Upper lobe of left lung (tissue), 6 donors: ENCODE results near the gene EXOSC9. TPM values are rescaled to one million over a fixed set of nuclear protein-coding genes. Genes with fewer than 3 reads are reported as not detected.

Experiments used
- ATAC-seq, 2 donors: fragments of 200-7000 bp; cut with Tn5 transposase; one replicate each; pipeline ENCODE4 v1.9.1; 2022; ENCODE audit warnings: mild to moderate bottlenecking in 2 of 2, moderate library complexity in 2 of 2; ENCODE audit not compliant: low FRiP score in 2 of 2
- DNase-seq, 2 donors: peaks; one replicate each; pipeline ENCODE4 v3.0.0-alpha.2; 2019 to 2020
- H3K27ac ChIP-seq, 4 donors: fragments of 200-600 bp; sonication (generic); one replicate each; pipeline ENCODE4 v1.5.1; 2016 to 2019
- H3K27me3 ChIP-seq, 4 donors: fragments of 200-600 bp; sonication (generic); one replicate each; pipeline ENCODE4 v1.5.1; 2017 to 2019
- H3K36me3 ChIP-seq, 4 donors: fragments of 200-600 bp; sonication (generic); one replicate each; pipeline ENCODE4 v1.5.1; 2016 to 2019
- H3K4me1 ChIP-seq, 4 donors: fragments of 200-600 bp; sonication (generic); one replicate each; pipeline ENCODE4 v1.5.1; 2018 to 2019
- H3K4me3 ChIP-seq, 4 donors: fragments of 200-600 bp; sonication (generic); one replicate each; pipeline ENCODE4 v1.5.1; 2017 to 2019; ENCODE audit warnings: mild to moderate bottlenecking in 2 of 4, moderate library complexity in 1 of 4
- H3K9me3 ChIP-seq, 4 donors: fragments of 200-600 bp; sonication (generic); one replicate each; pipeline ENCODE4 v1.5.1; 2018 to 2019
- CTCF ChIP-seq, 6 experiments: fragments of 450-650 bp in 4 of 6; fragments of 200-600 bp in 2 of 6; sonication (generic) in 2 of 6; IDR thresholded peaks; one replicate each; pipeline ENCODE4 v1.5.1; 2016 to 2019; ENCODE audit warnings: antibody characterized with exemption in 6 of 6
- EP300 ChIP-seq, 4 donors: sonication (generic); formaldehyde crosslinking; IDR thresholded peaks; one replicate each; pipeline ENCODE4 v1.5.1; 2017; ENCODE audit warnings: antibody characterized with exemption in 4 of 4, control low read depth in 2 of 4
- POLR2A ChIP-seq, 4 donors: fragments of 450-650 bp; IDR thresholded peaks; one replicate each; pipeline ENCODE4 v1.5.1; 2016 to 2017; ENCODE audit warnings: antibody characterized with exemption in 4 of 4, mild to moderate bottlenecking in 2 of 4
- POLR2AphosphoS5 ChIP-seq, 2 donors: sonication (generic); formaldehyde crosslinking; IDR thresholded peaks; one replicate each; pipeline ENCODE4 v1.5.1; 2017; ENCODE audit warnings: antibody characterized with exemption in 2 of 2
- WGBS, 2 donors: methylation state at CpG; one replicate each; pipeline ENCODE4 v1.1.5; 2017 to 2018; 5-methylcytosine and 5-hydroxymethylcytosine counted together
- total RNA-seq, 6 donors: library from RNA; depleted of rRNA in 4 of 6; stranded (reverse); fragments of >200 nt in 4 of 6; gene quantifications; one replicate each; pipeline versions ENCODE4 v1.1.0 to v1.2.1, GENCODE V29; 2016 to 2021
- donor health status: DM: no; HTN: no; CAD: no; lungs with moderate emphysema.
- donor health status: DM: no; HTN: yes; CAD: no; lungs with severe emphysema.

The EXOSC9 gene
- total RNA-seq, 6 donors from 2014 or later: 10.1 to 40.9 (median 17.4) TPM

GRCh38 chr4:121860121-121860520 is 59.0 kb downstream of the EXOSC9 start:
- no peaks in the 10 kb centered on the region for H3K9me3 ChIP-seq
- no peaks in the 10 kb centered on the region for H3K4me1 ChIP-seq
- no peaks in the 10 kb centered on the region for H3K27me3 ChIP-seq
- no peak overlapping the region for H3K27ac ChIP-seq
- ATAC-seq (no peak), DNase-seq (no peak)
- H3K36me3 ChIP-seq: peaks cover 2 to 57% (median 10%) of the 10 kb centered on the region in 4 donors
- H3K4me3 ChIP-seq: no peak overlapping the region
- TF ChIP-seq POLR2AphosphoS5 (IDR thresholded peaks at IDR 0.05) (no peak), CTCF (IDR thresholded peaks at IDR 0.05) (no peak), POLR2A (IDR thresholded peaks at IDR 0.05) (no peak), EP300 (IDR thresholded peaks at IDR 0.05) (no peak)

GRCh38 chr4:121861426-121861825 is 60.3 kb downstream of the EXOSC9 start:
- no peak overlapping the region for H3K4me3 ChIP-seq
- WGBS, 2 donors: 97 to 98% methylated on average over 2 of the region's 2 CpGs
- no peak for DNase-seq
- peaks cover 2 to 53% (median 10%) of the 10 kb centered on the region in 4 donors for H3K36me3 ChIP-seq
- H3K27ac ChIP-seq: no peak overlapping the region
- no peak for ATAC-seq
- no peaks in the 10 kb centered on the region for H3K9me3 ChIP-seq
- H3K4me1 ChIP-seq: no peaks in the 10 kb centered on the region
- no peaks in the 10 kb centered on the region for H3K27me3 ChIP-seq
- TF ChIP-seq EP300 (IDR thresholded peaks at IDR 0.05) (no peak), POLR2AphosphoS5 (IDR thresholded peaks at IDR 0.05) (no peak)

GRCh38 chr4:121863799-121864198 is 62.7 kb downstream of the EXOSC9 start:
- Histone ChIP-seq H3K9me3 (no peaks in the 10 kb centered on the region), H3K4me1 (no peaks in the 10 kb centered on the region), H3K27me3 (no peaks in the 10 kb centered on the region), H3K4me3 (no peak overlapping the region), H3K36me3 (peaks cover 2 to 41% (median 5%) of the 10 kb centered on the region in 4 donors), H3K27ac (no peak overlapping the region)
- TF ChIP-seq EP300 (IDR thresholded peaks at IDR 0.05) (no peak), CTCF (IDR thresholded peaks at IDR 0.05) (no peak), POLR2AphosphoS5 (IDR thresholded peaks at IDR 0.05) (no peak)
- 90% methylated on average over 7 of the region's 7 CpGs for WGBS, 2 donors
- ATAC-seq (no peak), DNase-seq (no peak)

Other genes with a start within 250 kb of the EXOSC9 start
- gene ANXA5, start 104.3 kb upstream of the EXOSC9 start, total RNA-seq: 100 to 1,000 TPM; 156 to 446 (median 301) TPM
- gene SMIM43, start 36.2 kb upstream of the EXOSC9 start, total RNA-seq: not detected
- gene CCNA2, start 22.6 kb downstream of the EXOSC9 start, total RNA-seq: 1 to 10 TPM; 1.4 to 4.2 (median 2.5) TPM
- gene BBS7, start 69.2 kb downstream of the EXOSC9 start, total RNA-seq: 10 to 100 TPM in 3 of 6 donors, 1 to 10 TPM in 3; 7.3 to 13.2 (median 9.9) TPM
- 1 to 10 TPM in 4 of 6 donors, under 1 TPM in 2; 0.77 to 9.4 (median 1.4) TPM for gene TRPC3, start 150.7 kb downstream of the EXOSC9 start, total RNA-seq